K562 (cell line): ENCODE measurements around the gene TRMT112. TPM values are rescaled to one million over a fixed set of nuclear protein-coding genes. Genes with fewer than 3 reads are reported as not detected.

Experiments
- BCL6 ChIP-seq: fragments of 250-450 bp; sonication (Bioruptor Pico); IDR thresholded peaks from 2 replicates; pipeline ENCODE4 v1.4.0; 2020
- CBFA2T3 ChIP-seq: fragments of 450-650 bp; IDR thresholded peaks from 2 replicates; pipeline ENCODE4 v1.6.1; 2017
- ETV6 ChIP-seq, 3 experiments: fragments of 150-350 bp in 1 of 3; sonication (generic) in 1 of 3; formaldehyde crosslinking in 1 of 3; IDR thresholded peaks; 2 replicates each; pipeline versions ENCODE4 v1.6.1 to v1.8.0; 2014 to 2022; ENCODE audit warnings: borderline replicate concordance in 2 of 3, low read depth in 2 of 3, antibody characterized with exemption in 1 of 3, low read length in 1 of 3, mild to moderate bottlenecking in 1 of 3, missing genetic modification reagents in 1 of 3
- FOXK1 ChIP-seq: sonication (generic); formaldehyde crosslinking; IDR thresholded peaks from 2 replicates; pipeline ENCODE4 v1.8.0; 2022; ENCODE audit warnings: missing genetic modification reagents, mild to moderate bottlenecking, borderline replicate concordance
- HINFP ChIP-seq: fragments of 450-650 bp; conservative IDR thresholded peaks from 2 replicates; pipeline ENCODE4 v1.6.1; 2016; ENCODE audit warnings: missing genetic modification characterization, low read depth, mild to moderate bottlenecking, control low read depth, missing compliant biosample characterization
- HSF4 ChIP-seq: fragments of 250-450 bp; sonication (Bioruptor Pico); IDR thresholded peaks from 2 replicates; pipeline ENCODE4 v2.1.2; 2022; ENCODE audit warnings: mild to moderate bottlenecking, moderate library complexity, borderline replicate concordance
- MCM2 ChIP-seq: fragments of 450-650 bp; IDR thresholded peaks from 2 replicates; pipeline ENCODE4 v1.6.1; 2017; ENCODE audit warnings: low read depth, mild to moderate bottlenecking
- NFXL1 ChIP-seq: fragments of 450-650 bp; formaldehyde crosslinking; IDR thresholded peaks from 2 replicates; pipeline ENCODE4 v1.4.0; 2021; ENCODE audit warnings: mild to moderate bottlenecking
- PHTF2 ChIP-seq: fragments of 250-450 bp; sonication (Bioruptor Pico); IDR thresholded peaks from 2 replicates; pipeline ENCODE4 v1.5.0; 2021; ENCODE audit warnings: mild to moderate bottlenecking
- POLR3A ChIP-seq: IDR thresholded peaks from 2 replicates; pipeline ENCODE4 v1.6.1; 2011; ENCODE audit warnings: borderline replicate concordance, mild to moderate bottlenecking, moderate library complexity; ENCODE audit not compliant: insufficient read length, insufficient read depth; ENCODE audit errors: extremely low read depth
- SIN3B ChIP-seq: fragments of 450-650 bp; IDR thresholded peaks from 2 replicates; pipeline ENCODE4 v1.6.1; 2017; ENCODE audit warnings: low read depth, mild to moderate bottlenecking, moderate library complexity
- SIRT6 ChIP-seq: IDR thresholded peaks from one replicate; pipeline ENCODE4 v1.6.1; 2012; ENCODE audit warnings: low read depth, mild to moderate bottlenecking, control low read depth, inconsistent platforms, low read length, moderate library complexity
- SNRNP70 ChIP-seq: fragments of 200-400 bp; formaldehyde crosslinking; optimal IDR thresholded peaks from 2 replicates; pipeline ENCODE3; 2017; ENCODE audit warnings: low read depth, low read length
- TCF3 ChIP-seq: sonication (generic); formaldehyde crosslinking; IDR thresholded peaks from 2 replicates; pipeline ENCODE4 v1.4.0; 2020; ENCODE audit warnings: mild to moderate bottlenecking, missing genetic modification reagents
- ZNF212 ChIP-seq: fragments of 450-650 bp; formaldehyde crosslinking; IDR thresholded peaks from 2 replicates; pipeline ENCODE4 v1.4.0; 2020; ENCODE audit warnings: mild to moderate bottlenecking
- ZNF311 ChIP-seq: fragments of 250-450 bp; sonication (Bioruptor Pico); IDR thresholded peaks from 2 replicates; pipeline ENCODE4 v1.4.0; 2020; ENCODE audit warnings: mild to moderate bottlenecking, moderate library complexity
- ZNF76 ChIP-seq: fragments of 250-450 bp; sonication (Bioruptor Pico); IDR thresholded peaks from 2 replicates; pipeline ENCODE4 v1.4.0; 2020; ENCODE audit warnings: mild to moderate bottlenecking, moderate library complexity, borderline replicate concordance
- ZNF780A ChIP-seq: fragments of 250-450 bp; sonication (Bioruptor Pico); IDR thresholded peaks from 2 replicates; pipeline ENCODE4 v1.5.0; 2021; ENCODE audit warnings: mild to moderate bottlenecking
- polyA plus RNA-seq, 8 experiments: library from polyadenylated mRNA; depleted of rRNA in 4 of 8; stranded (reverse) in 5 of 8; unstranded in 3 of 8; fragments of >200 nt; fragmentation: Nextera tagmentation in 2 of 8; fragmentation: Illumina TruSeq in 1 of 8; extraction: Ambion mirVana in 2 of 8; extraction: Trizol in 1 of 8; gene quantifications; 2 replicates each; pipeline versions ENCODE4 v1.2.1 to v1.2.3, GENCODE V29; 2011 to 2014; ENCODE audit warnings: inconsistent platforms in 1 of 8, missing spikeins in 1 of 8
- total RNA-seq, 7 experiments: library from RNA; depleted of rRNA in 6 of 7; stranded (reverse); fragments of >200 nt in 6 of 7; fragmentation: Illumina TruSeq in 2 of 7; extraction: Trizol in 2 of 7; gene quantifications; 2 replicates each; pipeline versions ENCODE4 v1.2.1 to v1.2.3, GENCODE V29; 2011 to 2021; ENCODE audit warnings: low replicate concordance in 1 of 7
- TF ChIP-seq, protein P1 (sequence below): sonication (generic); formaldehyde crosslinking; IDR thresholded peaks from 2 replicates; pipeline ENCODE4 v1.8.0; 2022; ENCODE audit warnings: mild to moderate bottlenecking, missing genetic modification reagents
- TF ChIP-seq, protein P2 (sequence below): fragments of 250-450 bp; sonication (Bioruptor Pico); IDR thresholded peaks from 2 replicates; pipeline ENCODE4 v1.5.0; 2022; ENCODE audit warnings: mild to moderate bottlenecking
- TF ChIP-seq, protein P3 (sequence below): fragments of 250-450 bp; sonication (Bioruptor Pico); IDR thresholded peaks from 2 replicates; pipeline ENCODE4 v1.5.0; 2021; ENCODE audit warnings: mild to moderate bottlenecking, borderline replicate concordance

The TRMT112 gene
- total and polyA plus RNA-seq, 9 of the 15 experiments (the other 6 are each of a cell fraction or from before 2014, with no cell fraction given), result 162 to 444 (median 300) TPM

GRCh38 chr11:64341851-64342791 is 24.8 kb upstream of the TRMT112 start (continued):
- no peak for TF ChIP-seq NFXL1 (CRISPR knock-in tag)
- TF ChIP-seq SIN3B, result no peak
- no peak for TF ChIP-seq MCM2
- no peak for TF ChIP-seq ETV6 (IDR thresholded peaks at IDR 0.05; ENCODE audit: borderline replicate concordance in 1 of 2, low read depth in 2 of 2, low read length in 1 of 2)
- no peak for TF ChIP-seq ETV6 (CRISPR knock-in tag; IDR thresholded peaks at IDR 0.05; ENCODE audit: borderline replicate concordance)
- no peak for TF ChIP-seq POLR3A
- TF ChIP-seq HSF4, result no peak
- TF ChIP-seq ZNF311, result no peak
- TF ChIP-seq FOXK1, result no peak
- TF ChIP-seq ZNF212 (CRISPR knock-in tag), result no peak
- no peak for TF ChIP-seq ZNF780A (CRISPR knock-in tag)
- TF ChIP-seq HINFP (tag), result no peak
- TF ChIP-seq, protein P1, sequence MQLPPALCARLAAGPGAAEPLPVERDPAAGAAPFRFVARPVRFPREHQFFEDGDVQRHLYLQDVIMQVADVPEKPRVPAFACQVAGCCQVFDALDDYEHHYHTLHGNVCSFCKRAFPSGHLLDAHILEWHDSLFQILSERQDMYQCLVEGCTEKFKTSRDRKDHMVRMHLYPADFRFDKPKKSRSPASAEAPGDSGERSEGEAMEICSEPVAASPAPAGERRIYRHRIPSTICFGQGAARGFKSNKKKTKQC (CRISPR knock-in tag), result peak; percentile 59; the same call in 1 of the 2 replicates
- TF ChIP-seq TCF3 (CRISPR knock-in tag), result peak; percentile 36; the same call in 1 of the 2 replicates
- TF ChIP-seq PHTF2 (CRISPR knock-in tag), result no peak
- TF ChIP-seq ZNF76 (CRISPR knock-in tag), result no peak
- TF ChIP-seq, protein P2, sequence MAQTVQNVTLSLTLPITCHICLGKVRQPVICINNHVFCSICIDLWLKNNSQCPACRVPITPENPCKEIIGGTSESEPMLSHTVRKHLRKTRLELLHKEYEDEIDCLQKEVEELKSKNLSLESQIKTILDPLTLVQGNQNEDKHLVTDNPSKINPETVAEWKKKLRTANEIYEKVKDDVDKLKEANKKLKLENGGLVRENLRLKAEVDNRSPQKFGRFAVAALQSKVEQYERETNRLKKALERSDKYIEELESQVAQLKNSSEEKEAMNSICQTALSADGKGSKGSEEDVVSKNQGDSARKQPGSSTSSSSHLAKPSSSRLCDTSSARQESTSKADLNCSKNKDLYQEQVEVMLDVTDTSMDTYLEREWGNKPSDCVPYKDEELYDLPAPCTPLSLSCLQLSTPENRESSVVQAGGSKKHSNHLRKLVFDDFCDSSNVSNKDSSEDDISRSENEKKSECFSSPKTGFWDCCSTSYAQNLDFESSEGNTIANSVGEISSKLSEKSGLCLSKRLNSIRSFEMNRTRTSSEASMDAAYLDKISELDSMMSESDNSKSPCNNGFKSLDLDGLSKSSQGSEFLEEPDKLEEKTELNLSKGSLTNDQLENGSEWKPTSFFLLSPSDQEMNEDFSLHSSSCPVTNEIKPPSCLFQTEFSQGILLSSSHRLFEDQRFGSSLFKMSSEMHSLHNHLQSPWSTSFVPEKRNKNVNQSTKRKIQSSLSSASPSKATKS (CRISPR knock-in tag), result no peak
- TF ChIP-seq, protein P3, sequence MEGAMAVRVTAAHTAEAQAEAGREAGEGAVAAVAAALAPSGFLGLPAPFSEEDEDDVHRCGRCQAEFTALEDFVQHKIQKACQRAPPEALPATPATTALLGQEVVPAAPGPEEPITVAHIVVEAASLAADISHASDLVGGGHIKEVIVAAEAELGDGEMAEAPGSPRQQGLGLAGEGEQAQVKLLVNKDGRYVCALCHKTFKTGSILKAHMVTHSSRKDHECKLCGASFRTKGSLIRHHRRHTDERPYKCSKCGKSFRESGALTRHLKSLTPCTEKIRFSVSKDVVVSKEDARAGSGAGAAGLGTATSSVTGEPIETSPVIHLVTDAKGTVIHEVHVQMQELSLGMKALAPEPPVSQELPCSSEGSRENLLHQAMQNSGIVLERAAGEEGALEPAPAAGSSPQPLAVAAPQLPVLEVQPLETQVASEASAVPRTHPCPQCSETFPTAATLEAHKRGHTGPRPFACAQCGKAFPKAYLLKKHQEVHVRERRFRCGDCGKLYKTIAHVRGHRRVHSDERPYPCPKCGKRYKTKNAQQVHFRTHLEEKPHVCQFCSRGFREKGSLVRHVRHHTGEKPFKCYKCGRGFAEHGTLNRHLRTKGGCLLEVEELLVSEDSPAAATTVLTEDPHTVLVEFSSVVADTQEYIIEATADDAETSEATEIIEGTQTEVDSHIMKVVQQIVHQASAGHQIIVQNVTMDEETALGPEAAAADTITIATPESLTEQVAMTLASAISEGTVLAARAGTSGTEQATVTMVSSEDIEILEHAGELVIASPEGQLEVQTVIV, result no peak
- TF ChIP-seq BCL6 (CRISPR knock-in tag), result no peak
- TF ChIP-seq CBFA2T3, result 0 out of 2 replicates have a peak, but pooled peaks have one; percentile 23
- no peak for TF ChIP-seq SIRT6
- TF ChIP-seq SNRNP70, result no peak
